ENCODE results near the gene MYCBP.

- TF ChIP-seq CTCF (IDR thresholded peaks at IDR 0.05) = no peak
- TF ChIP-seq POLR2A (IDR thresholded peaks at IDR 0.05) = no peak
Observed at GRCh38 chr1:38817267-38818174, 55.6 kb downstream of the MYCBP start.

All from heart left ventricle (tissue), 13 donors.